Lower leg skin (tissue), 3 donors: Measurements from ENCODE around the gene TEX264.

ENCODE experiments used
- POLR2A ChIP-seq, 2 donors: fragments of 450-650 bp; IDR thresholded peaks; one replicate each; pipeline ENCODE4 v1.6.1; 2016 to 2017; ENCODE audit warnings: antibody characterized with exemption in 2 of 2, mild to moderate bottlenecking in 1 of 2, moderate library complexity in 1 of 2
- TF ChIP-seq, protein P1 (sequence below), 3 donors: fragments of 450-650 bp; IDR thresholded peaks; one replicate each; pipeline ENCODE4 v1.5.1; 2016; ENCODE audit warnings: antibody characterized with exemption in 3 of 3, mild to moderate bottlenecking in 3 of 3, moderate library complexity in 2 of 3

DNA sequence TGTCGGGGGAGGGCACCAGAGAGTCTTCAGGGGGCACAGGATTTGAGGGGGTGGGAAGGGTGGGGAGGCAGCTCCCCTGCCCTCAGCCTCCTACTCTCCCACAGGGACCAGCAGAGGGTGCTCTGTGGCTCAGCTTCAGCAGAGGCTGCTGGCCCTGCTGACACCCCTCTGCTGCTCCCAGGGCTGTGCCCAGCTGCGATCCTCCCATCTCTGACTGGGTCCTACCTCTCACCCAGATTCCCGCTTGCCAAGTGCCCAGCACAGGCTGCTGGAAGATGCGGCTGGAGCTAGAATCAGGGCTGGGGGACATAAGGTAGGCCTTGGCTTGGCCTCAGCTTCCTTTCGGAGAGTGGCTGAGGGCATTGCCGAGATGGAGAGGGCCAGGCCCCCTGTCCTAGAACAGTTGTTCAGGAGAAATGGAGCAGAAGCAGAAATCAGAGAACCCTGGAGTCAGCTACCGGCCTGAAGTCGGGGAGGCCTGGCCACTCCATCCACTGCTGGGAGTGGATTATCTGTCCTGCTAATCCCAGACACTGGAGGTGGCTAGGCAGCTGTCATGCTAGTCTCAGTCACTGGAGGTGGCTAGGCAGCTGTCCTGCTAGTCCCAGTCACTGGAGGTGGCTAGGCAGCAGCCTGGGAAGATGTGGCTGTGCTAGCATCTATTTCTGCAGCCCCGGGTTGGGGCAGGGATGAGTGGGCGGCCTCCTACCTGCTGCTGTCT is 39.7 kb downstream of the TEX264 start:
- TF ChIP-seq, protein P1, sequence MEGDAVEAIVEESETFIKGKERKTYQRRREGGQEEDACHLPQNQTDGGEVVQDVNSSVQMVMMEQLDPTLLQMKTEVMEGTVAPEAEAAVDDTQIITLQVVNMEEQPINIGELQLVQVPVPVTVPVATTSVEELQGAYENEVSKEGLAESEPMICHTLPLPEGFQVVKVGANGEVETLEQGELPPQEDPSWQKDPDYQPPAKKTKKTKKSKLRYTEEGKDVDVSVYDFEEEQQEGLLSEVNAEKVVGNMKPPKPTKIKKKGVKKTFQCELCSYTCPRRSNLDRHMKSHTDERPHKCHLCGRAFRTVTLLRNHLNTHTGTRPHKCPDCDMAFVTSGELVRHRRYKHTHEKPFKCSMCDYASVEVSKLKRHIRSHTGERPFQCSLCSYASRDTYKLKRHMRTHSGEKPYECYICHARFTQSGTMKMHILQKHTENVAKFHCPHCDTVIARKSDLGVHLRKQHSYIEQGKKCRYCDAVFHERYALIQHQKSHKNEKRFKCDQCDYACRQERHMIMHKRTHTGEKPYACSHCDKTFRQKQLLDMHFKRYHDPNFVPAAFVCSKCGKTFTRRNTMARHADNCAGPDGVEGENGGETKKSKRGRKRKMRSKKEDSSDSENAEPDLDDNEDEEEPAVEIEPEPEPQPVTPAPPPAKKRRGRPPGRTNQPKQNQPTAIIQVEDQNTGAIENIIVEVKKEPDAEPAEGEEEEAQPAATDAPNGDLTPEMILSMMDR (IDR thresholded peaks at IDR 0.05): no peak
- TF ChIP-seq POLR2A (IDR thresholded peaks at IDR 0.05): no peak
